K562 (cell line): ENCODE measurements around the gene CCR5AS.

ENCODE experiments used
- ATF7 ChIP-seq: fragments of 450-650 bp; IDR thresholded peaks from 2 replicates; pipeline ENCODE4 v1.7.1; 2014; ENCODE audit warnings: mild to moderate bottlenecking, moderate library complexity
- CHD4 ChIP-seq: fragments of 200-600 bp; sonication (generic); IDR thresholded peaks from 3 replicates; pipeline ENCODE4 v1.6.1; 2012; ENCODE audit warnings: low read depth, mild to moderate bottlenecking, mixed read lengths, low read length, inconsistent platforms; ENCODE audit not compliant: insufficient read depth, insufficient replicate concordance, poor library complexity, severe bottlenecking
- CTCF ChIP-seq, 3 experiments: IDR thresholded peaks in 2 of 3; conservative IDR thresholded peaks in 1 of 3; 2 replicates each; pipeline ENCODE4 v1.5.1; 2011 to 2012; ENCODE audit warnings: low read length in 3 of 3, mild to moderate bottlenecking in 3 of 3, control low read depth in 2 of 3, improper control_type of control experiment in 1 of 3, inconsistent platforms in 1 of 3, low read depth in 1 of 3, mixed read lengths in 1 of 3, moderate library complexity in 1 of 3; ENCODE audit not compliant: insufficient read depth in 2 of 3
- MEF2D ChIP-seq: conservative IDR thresholded peaks from 2 replicates; pipeline ENCODE4 v1.6.1; 2016; ENCODE audit warnings: low read depth, missing genetic modification characterization, missing compliant biosample characterization
- YY1 ChIP-seq, 3 experiments: IDR thresholded peaks; 2 replicates each; pipeline ENCODE4 v1.6.1; 2011; ENCODE audit warnings: low read length in 2 of 3, mild to moderate bottlenecking in 2 of 3, moderate library complexity in 2 of 3, borderline replicate concordance in 1 of 3, control low read depth in 1 of 3, low read depth in 1 of 3; ENCODE audit not compliant: insufficient read depth in 3 of 3, insufficient replicate concordance in 2 of 3, control insufficient read depth in 1 of 3, insufficient read length in 1 of 3; ENCODE audit errors: extremely low read depth in 1 of 3
- ZBTB26 ChIP-seq: fragments of 450-650 bp; formaldehyde crosslinking; IDR thresholded peaks from 2 replicates; pipeline ENCODE4 v1.4.0; 2022; ENCODE audit warnings: missing genetic modification characterization

GRCh38 chr3:46453526-46454208 lies 46.8 kb upstream of the CCR5AS start:
- TF ChIP-seq CTCF (IDR thresholded peaks at IDR 0.05 in 2 of 3, conservative IDR thresholded peaks at IDR 0.05 in 1 of 3; ENCODE audit: insufficient read depth in 2 of 3, low read depth in 1 of 3, low read length in 3 of 3) (no peak), YY1 (IDR thresholded peaks at IDR 0.05; ENCODE audit: borderline replicate concordance in 1 of 3, control insufficient read depth in 1 of 3, extremely low read depth in 1 of 3, insufficient read depth in 3 of 3, insufficient read length in 1 of 3, insufficient replicate concordance in 2 of 3, low read depth in 1 of 3, low read length in 2 of 3) (no peak), MEF2D (no peak), CHD4 (no peak), ZBTB26 (no peak), ATF7 (no peak)
